GM23338 (cell line): ENCODE measurements around the gene CYBA. TPM values are rescaled to one million over a fixed set of nuclear protein-coding genes. Genes with fewer than 3 reads are reported as not detected.

Experiments used
- ATAC-seq: fragments of 200-7000 bp; cut with Tn5 transposase; 3 replicates; pipeline ENCODE4 v1.9.1; 2020
- DNase-seq: peaks from one replicate; pipeline ENCODE4 v3.0.0-alpha.2; 2015; ENCODE audit warnings: low spot score
- H2AFZ ChIP-seq: fragments of 200-600 bp; sonication (generic); 2 replicates; pipeline ENCODE4 v1.8.0; 2016; ENCODE audit warnings: antibody characterized with exemption, mild to moderate bottlenecking, moderate library complexity
- H3F3A ChIP-seq: fragments of 200-600 bp; sonication (generic); replicated peaks from 2 replicates; pipeline ENCODE4 v1.8.0; 2017; ENCODE audit warnings: antibody characterized with exemption, mixed run types, low read depth
- H3K27ac ChIP-seq: fragments of 200-600 bp; sonication (generic); 2 replicates; pipeline ENCODE4 v1.6.1; 2016; ENCODE audit warnings: low read depth
- H3K27me3 ChIP-seq: fragments of 200-600 bp; sonication (generic); 2 replicates; pipeline ENCODE4 v1.8.0; 2016; ENCODE audit warnings: mild to moderate bottlenecking, mixed run types, moderate library complexity; ENCODE audit not compliant: insufficient read depth
- H3K36me3 ChIP-seq: fragments of 200-600 bp; sonication (generic); 2 replicates; pipeline ENCODE4 v1.8.0; 2016; ENCODE audit warnings: mild to moderate bottlenecking; ENCODE audit not compliant: insufficient read depth
- H3K4me1 ChIP-seq: fragments of 200-600 bp; sonication (generic); 2 replicates; pipeline ENCODE4 v1.8.0; 2016; ENCODE audit warnings: mild to moderate bottlenecking, moderate library complexity; ENCODE audit not compliant: insufficient read depth
- H3K4me2 ChIP-seq: fragments of 200-600 bp; sonication (generic); 2 replicates; pipeline ENCODE4 v1.7.1; 2017; ENCODE audit warnings: mixed run types
- H3K4me3 ChIP-seq: fragments of 200-600 bp; sonication (generic); 2 replicates; pipeline ENCODE4 v1.6.1; 2016; ENCODE audit warnings: mixed run types
- H3K79me2 ChIP-seq: fragments of 200-600 bp; sonication (generic); replicated peaks from 2 replicates; pipeline ENCODE4 v1.8.0; 2017; ENCODE audit warnings: mild to moderate bottlenecking; ENCODE audit not compliant: insufficient read depth
- H3K9me2 ChIP-seq: fragments of 200-600 bp; sonication (generic); 2 replicates; pipeline ENCODE4 v1.8.0; 2017; ENCODE audit not compliant: insufficient read depth
- H4K20me1 ChIP-seq: fragments of 200-600 bp; sonication (generic); replicated peaks from 2 replicates; pipeline ENCODE4 v1.8.0; 2017; ENCODE audit warnings: mild to moderate bottlenecking; ENCODE audit not compliant: insufficient read depth
- H3K27ac Mint-ChIP-seq: 2 replicates; pipeline ENCODE4 v1.8.0; 2020; ENCODE audit warnings: inconsistent platforms, mild to moderate bottlenecking, moderate library complexity, mixed read lengths
- H3K27me3 Mint-ChIP-seq: 3 replicates; pipeline ENCODE4 v1.8.0; 2022; ENCODE audit warnings: low read depth, mild to moderate bottlenecking, moderate library complexity, mixed read lengths, inconsistent platforms; ENCODE audit not compliant: insufficient read depth, poor library complexity
- H3K36me3 Mint-ChIP-seq: 3 replicates; pipeline ENCODE4 v1.8.0; 2021; ENCODE audit warnings: low read depth, mild to moderate bottlenecking, inconsistent platforms, moderate library complexity, mixed read lengths
- H3K4me1 Mint-ChIP-seq: 3 replicates; pipeline ENCODE4 v1.8.0; 2020; ENCODE audit warnings: mild to moderate bottlenecking, inconsistent platforms, mixed read lengths
- H3K4me3 Mint-ChIP-seq: 3 replicates; pipeline ENCODE4 v1.8.0; 2021; ENCODE audit warnings: moderate library complexity, mild to moderate bottlenecking, inconsistent platforms, mixed read lengths
- H3K9me3 Mint-ChIP-seq: 3 replicates; pipeline ENCODE4 v1.8.0; 2020; ENCODE audit warnings: moderate library complexity, mild to moderate bottlenecking, inconsistent platforms, mixed read lengths
- EZH2 ChIP-seq: fragments of 200-600 bp; sonication (generic); IDR thresholded peaks from one replicate; pipeline ENCODE4 v1.8.0; 2017; ENCODE audit warnings: antibody characterized with exemption, mild to moderate bottlenecking, low read depth; ENCODE audit not compliant: unreplicated experiment
- EZH2phosphoT487 ChIP-seq: fragments of 200-600 bp; sonication (generic); IDR thresholded peaks from one replicate; pipeline ENCODE4 v1.8.1; 2018; ENCODE audit warnings: antibody characterized with exemption; ENCODE audit not compliant: unreplicated experiment
- JUNB ChIP-seq: IDR thresholded peaks from one replicate; pipeline ENCODE4 v1.6.1; 2016; ENCODE audit warnings: antibody characterized with exemption; ENCODE audit not compliant: unreplicated experiment
- NANOG ChIP-seq: IDR thresholded peaks from 2 replicates; pipeline ENCODE4 v1.6.1; 2016; ENCODE audit warnings: antibody characterized with exemption, borderline replicate concordance
- POLR2AphosphoS5 ChIP-seq: IDR thresholded peaks from 2 replicates; pipeline ENCODE4 v1.6.1; 2016; ENCODE audit warnings: antibody characterized with exemption, low read depth
- REST ChIP-seq: IDR thresholded peaks from one replicate; pipeline ENCODE4 v1.6.1; 2018; ENCODE audit warnings: antibody characterized with exemption; ENCODE audit not compliant: unreplicated experiment
- STAT1 ChIP-seq: IDR thresholded peaks from one replicate; pipeline ENCODE4 v1.6.1; 2016; ENCODE audit warnings: antibody characterized with exemption; ENCODE audit not compliant: unreplicated experiment
- ZNF114 ChIP-seq: fragments of 250-450 bp; sonication (Bioruptor Pico); IDR thresholded peaks from 2 replicates; pipeline ENCODE4 v1.5.0; 2020; ENCODE audit warnings: mild to moderate bottlenecking, moderate library complexity
- ZNF331 ChIP-seq: fragments of 250-450 bp; sonication (Bioruptor Pico); IDR thresholded peaks from 2 replicates; pipeline ENCODE4 v1.5.0; 2020; ENCODE audit warnings: low read depth, mild to moderate bottlenecking, moderate library complexity
- polyA plus RNA-seq: library from polyadenylated mRNA; unstranded; fragments of >200 nt; fragmentation: Nextera tagmentation; extraction: Ambion mirVana; gene quantifications from 2 replicates; pipeline ENCODE4 v1.2.1, GENCODE V29; 2016
- total RNA-seq: library from RNA; depleted of rRNA; stranded (reverse); fragments of >200 nt; shearing (Covaris generic); gene quantifications from 2 replicates; pipeline ENCODE4 v1.2.3, GENCODE V29; 2014
- TF ChIP-seq, protein P1 (sequence below), 2 experiments: fragments of 200-600 bp in 1 of 2; sonication (generic) in 1 of 2; conservative IDR thresholded peaks; 2 replicates each; pipeline versions ENCODE4 v1.5.1 to v1.6.1; 2016 to 2017; ENCODE audit warnings: antibody characterized with exemption in 2 of 2, low read depth in 2 of 2, mild to moderate bottlenecking in 2 of 2, moderate library complexity in 1 of 2
- TF ChIP-seq, protein P2 (sequence below): IDR thresholded peaks from 2 replicates; pipeline ENCODE4 v1.6.1; 2016; ENCODE audit warnings: antibody characterized with exemption
- TF ChIP-seq, protein P3 (sequence below): fragments of 250-450 bp; sonication (Bioruptor Pico); IDR thresholded peaks from 2 replicates; pipeline ENCODE4 v1.5.0; 2020; ENCODE audit warnings: mild to moderate bottlenecking, moderate library complexity

CYBA gene
- total and polyA plus RNA-seq, 2 experiments from 2014 or later = 275 to 281 TPM

DNA sequence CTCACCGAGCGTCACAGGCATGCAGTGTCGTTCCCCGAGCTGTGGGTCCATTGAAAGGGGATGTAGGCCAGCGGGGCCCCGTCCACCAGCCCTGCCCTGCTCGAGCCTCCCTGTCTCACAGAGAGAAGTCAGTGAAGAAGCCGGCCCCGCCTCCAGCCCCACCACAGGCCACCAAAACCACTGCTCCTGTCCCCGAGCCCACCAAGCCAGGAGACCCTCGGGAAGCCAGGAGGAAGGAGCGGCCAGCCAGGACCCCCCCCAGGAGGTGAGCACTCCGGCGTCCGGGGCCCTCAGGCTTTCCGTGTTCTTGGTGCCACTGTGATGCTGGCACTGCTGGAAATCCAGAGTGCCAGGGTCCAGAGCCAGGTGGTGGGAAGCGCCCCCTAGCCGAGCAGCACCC, 26.4 kb downstream of the CYBA start:
- Histone ChIP-seq H4K20me1 (peaks cover 9% of the 10 kb centered on the region), H3K9me2 (no peaks in the 10 kb centered on the region), H3K27me3 (no peaks in the 10 kb centered on the region), H2AFZ (no peak overlapping the region), H3K4me1 (no peaks in the 10 kb centered on the region; the same call in 1 of the 2 replicates), H3K36me3 (peaks cover 6% of the 10 kb centered on the region; the same call in 1 of the 2 replicates), H3F3A (no peaks in the 10 kb centered on the region; the same call in 1 of the 2 replicates), H3K4me3 (no peak overlapping the region), H3K79me2 (peaks cover 10% of the 10 kb centered on the region; the same call in 1 of the 2 replicates), H3K4me2 (no peak overlapping the region), H3K27ac (no peak overlapping the region)
- H3K4me3 Mint-ChIP-seq = no peak overlapping the region
- H3K27ac Mint-ChIP-seq = no peak overlapping the region
- peaks cover 12% of the 10 kb centered on the region; the same call in 1 of the 3 replicates for H3K4me1 Mint-ChIP-seq
- H3K9me3 Mint-ChIP-seq = no peaks in the 10 kb centered on the region
- ATAC-seq (no peak), DNase-seq (no peak)
- peaks cover 11% of the 10 kb centered on the region for H3K27me3 Mint-ChIP-seq
- TF ChIP-seq, protein P1, sequence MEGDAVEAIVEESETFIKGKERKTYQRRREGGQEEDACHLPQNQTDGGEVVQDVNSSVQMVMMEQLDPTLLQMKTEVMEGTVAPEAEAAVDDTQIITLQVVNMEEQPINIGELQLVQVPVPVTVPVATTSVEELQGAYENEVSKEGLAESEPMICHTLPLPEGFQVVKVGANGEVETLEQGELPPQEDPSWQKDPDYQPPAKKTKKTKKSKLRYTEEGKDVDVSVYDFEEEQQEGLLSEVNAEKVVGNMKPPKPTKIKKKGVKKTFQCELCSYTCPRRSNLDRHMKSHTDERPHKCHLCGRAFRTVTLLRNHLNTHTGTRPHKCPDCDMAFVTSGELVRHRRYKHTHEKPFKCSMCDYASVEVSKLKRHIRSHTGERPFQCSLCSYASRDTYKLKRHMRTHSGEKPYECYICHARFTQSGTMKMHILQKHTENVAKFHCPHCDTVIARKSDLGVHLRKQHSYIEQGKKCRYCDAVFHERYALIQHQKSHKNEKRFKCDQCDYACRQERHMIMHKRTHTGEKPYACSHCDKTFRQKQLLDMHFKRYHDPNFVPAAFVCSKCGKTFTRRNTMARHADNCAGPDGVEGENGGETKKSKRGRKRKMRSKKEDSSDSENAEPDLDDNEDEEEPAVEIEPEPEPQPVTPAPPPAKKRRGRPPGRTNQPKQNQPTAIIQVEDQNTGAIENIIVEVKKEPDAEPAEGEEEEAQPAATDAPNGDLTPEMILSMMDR (conservative IDR thresholded peaks at IDR 0.05; ENCODE audit: low read depth in 2 of 2) = no peak; a peak in 1 of 4 replicates
- no peak for TF ChIP-seq NANOG
- TF ChIP-seq ZNF114 (CRISPR knock-in tag) = no peak
- no peak for TF ChIP-seq JUNB
- no peak for TF ChIP-seq STAT1
- TF ChIP-seq, protein P2, sequence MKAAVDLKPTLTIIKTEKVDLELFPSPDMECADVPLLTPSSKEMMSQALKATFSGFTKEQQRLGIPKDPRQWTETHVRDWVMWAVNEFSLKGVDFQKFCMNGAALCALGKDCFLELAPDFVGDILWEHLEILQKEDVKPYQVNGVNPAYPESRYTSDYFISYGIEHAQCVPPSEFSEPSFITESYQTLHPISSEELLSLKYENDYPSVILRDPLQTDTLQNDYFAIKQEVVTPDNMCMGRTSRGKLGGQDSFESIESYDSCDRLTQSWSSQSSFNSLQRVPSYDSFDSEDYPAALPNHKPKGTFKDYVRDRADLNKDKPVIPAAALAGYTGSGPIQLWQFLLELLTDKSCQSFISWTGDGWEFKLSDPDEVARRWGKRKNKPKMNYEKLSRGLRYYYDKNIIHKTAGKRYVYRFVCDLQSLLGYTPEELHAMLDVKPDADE = no peak
- TF ChIP-seq EZH2 = no peak
- TF ChIP-seq, protein P3, sequence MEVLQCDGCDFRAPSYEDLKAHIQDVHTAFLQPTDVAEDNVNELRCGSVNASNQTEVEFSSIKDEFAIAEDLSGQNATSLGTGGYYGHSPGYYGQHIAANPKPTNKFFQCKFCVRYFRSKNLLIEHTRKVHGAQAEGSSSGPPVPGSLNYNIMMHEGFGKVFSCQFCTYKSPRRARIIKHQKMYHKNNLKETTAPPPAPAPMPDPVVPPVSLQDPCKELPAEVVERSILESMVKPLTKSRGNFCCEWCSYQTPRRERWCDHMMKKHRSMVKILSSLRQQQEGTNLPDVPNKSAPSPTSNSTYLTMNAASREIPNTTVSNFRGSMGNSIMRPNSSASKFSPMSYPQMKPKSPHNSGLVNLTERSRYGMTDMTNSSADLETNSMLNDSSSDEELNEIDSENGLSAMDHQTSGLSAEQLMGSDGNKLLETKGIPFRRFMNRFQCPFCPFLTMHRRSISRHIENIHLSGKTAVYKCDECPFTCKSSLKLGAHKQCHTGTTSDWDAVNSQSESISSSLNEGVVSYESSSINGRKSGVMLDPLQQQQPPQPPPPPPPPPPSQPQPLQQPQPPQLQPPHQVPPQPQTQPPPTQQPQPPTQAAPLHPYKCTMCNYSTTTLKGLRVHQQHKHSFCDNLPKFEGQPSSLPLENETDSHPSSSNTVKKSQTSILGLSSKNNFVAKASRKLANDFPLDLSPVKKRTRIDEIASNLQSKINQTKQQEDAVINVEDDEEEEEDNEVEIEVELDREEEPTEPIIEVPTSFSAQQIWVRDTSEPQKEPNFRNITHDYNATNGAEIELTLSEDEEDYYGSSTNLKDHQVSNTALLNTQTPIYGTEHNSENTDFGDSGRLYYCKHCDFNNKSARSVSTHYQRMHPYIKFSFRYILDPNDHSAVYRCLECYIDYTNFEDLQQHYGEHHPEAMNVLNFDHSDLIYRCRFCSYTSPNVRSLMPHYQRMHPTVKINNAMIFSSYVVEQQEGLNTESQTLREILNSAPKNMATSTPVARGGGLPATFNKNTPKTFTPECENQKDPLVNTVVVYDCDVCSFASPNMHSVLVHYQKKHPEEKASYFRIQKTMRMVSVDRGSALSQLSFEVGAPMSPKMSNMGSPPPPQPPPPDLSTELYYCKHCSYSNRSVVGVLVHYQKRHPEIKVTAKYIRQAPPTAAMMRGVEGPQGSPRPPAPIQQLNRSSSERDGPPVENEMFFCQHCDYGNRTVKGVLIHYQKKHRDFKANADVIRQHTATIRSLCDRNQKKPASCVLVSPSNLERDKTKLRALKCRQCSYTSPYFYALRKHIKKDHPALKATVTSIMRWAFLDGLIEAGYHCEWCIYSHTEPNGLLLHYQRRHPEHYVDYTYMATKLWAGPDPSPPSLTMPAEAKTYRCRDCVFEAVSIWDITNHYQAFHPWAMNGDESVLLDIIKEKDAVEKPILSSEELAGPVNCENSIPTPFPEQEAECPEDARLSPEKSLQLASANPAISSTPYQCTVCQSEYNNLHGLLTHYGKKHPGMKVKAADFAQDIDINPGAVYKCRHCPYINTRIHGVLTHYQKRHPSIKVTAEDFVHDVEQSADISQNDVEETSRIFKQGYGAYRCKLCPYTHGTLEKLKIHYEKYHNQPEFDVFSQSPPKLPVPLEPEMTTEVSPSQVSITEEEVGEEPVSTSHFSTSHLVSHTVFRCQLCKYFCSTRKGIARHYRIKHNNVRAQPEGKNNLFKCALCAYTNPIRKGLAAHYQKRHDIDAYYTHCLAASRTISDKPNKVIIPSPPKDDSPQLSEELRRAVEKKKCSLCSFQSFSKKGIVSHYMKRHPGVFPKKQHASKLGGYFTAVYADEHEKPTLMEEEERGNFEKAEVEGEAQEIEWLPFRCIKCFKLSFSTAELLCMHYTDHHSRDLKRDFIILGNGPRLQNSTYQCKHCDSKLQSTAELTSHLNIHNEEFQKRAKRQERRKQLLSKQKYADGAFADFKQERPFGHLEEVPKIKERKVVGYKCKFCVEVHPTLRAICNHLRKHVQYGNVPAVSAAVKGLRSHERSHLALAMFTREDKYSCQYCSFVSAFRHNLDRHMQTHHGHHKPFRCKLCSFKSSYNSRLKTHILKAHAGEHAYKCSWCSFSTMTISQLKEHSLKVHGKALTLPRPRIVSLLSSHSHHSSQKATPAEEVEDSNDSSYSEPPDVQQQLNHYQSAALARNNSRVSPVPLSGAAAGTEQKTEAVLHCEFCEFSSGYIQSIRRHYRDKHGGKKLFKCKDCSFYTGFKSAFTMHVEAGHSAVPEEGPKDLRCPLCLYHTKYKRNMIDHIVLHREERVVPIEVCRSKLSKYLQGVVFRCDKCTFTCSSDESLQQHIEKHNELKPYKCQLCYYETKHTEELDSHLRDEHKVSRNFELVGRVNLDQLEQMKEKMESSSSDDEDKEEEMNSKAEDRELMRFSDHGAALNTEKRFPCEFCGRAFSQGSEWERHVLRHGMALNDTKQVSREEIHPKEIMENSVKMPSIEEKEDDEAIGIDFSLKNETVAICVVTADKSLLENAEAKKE (CRISPR knock-in tag) = no peak
- no peak for TF ChIP-seq POLR2AphosphoS5
- TF ChIP-seq REST = no peak
- no peak for TF ChIP-seq EZH2phosphoT487
- TF ChIP-seq ZNF331 (CRISPR knock-in tag) = no peak
- H3K36me3 Mint-ChIP-seq = peaks cover 50% of the 10 kb centered on the region
